AG08395 (cell line): ENCODE results near the gene ST6GALNAC6.

Experiments used
- DNase-seq: peaks from one replicate; pipeline ENCODE4 v3.0.0; 2012; ENCODE audit warnings: mixed read lengths, low spot score

ST6GALNAC6 gene

GRCh38 chr9:127934248-127934647 is 34.8 kb upstream of the ST6GALNAC6 start:
- DNase-seq: no peak

- DNase-seq: peak; percentile 57
Observed at GRCh38 chr9:127931092-127931881, 31.9 kb upstream of the ST6GALNAC6 start.

- peak; percentile 98 for DNase-seq
Observed at GRCh38 chr9:127930231-127931091, 31.1 kb upstream of the ST6GALNAC6 start, which contains the start of gene PIP5KL1. Gene PIP5KL1 (minus strand): TSS chr9:127930777. CDS start chr9:127930752, 25 bp downstream.

GRCh38 chr9:127929625-127929979 is 30.2 kb upstream of the ST6GALNAC6 start:
- DNase-seq: no peak

GRCh38 chr9:127928676-127929624 is 29.5 kb upstream of the ST6GALNAC6 start:
- no peak for DNase-seq

- no peak for DNase-seq
Observed at GRCh38 chr9:127927988-127928675, 28.7 kb upstream of the ST6GALNAC6 start.

GRCh38 chr9:127927201-127927987 is 28.0 kb upstream of the ST6GALNAC6 start:
- no peak for DNase-seq

GRCh38 chr9:127926906-127927200 is 27.4 kb upstream of the ST6GALNAC6 start:
- no peak for DNase-seq

- DNase-seq: no peak
Observed at GRCh38 chr9:127925959-127926905, 26.8 kb upstream of the ST6GALNAC6 start.

- DNase-seq: no peak
Observed at GRCh38 chr9:127924736-127925444, 25.5 kb upstream of the ST6GALNAC6 start.

GRCh38 chr9:127923771-127924170 is 24.4 kb upstream of the ST6GALNAC6 start:
- peak; percentile 94 for DNase-seq

- no peak for DNase-seq
Observed at GRCh38 chr9:127923046-127923445, 23.6 kb upstream of the ST6GALNAC6 start.

GRCh38 chr9:127921557-127922120 is 22.2 kb upstream of the ST6GALNAC6 start:
- peak; percentile 81 for DNase-seq

GRCh38 chr9:127920794-127921193 is 21.4 kb upstream of the ST6GALNAC6 start:
- no peak for DNase-seq

GRCh38 chr9:127919253-127919815 is 19.9 kb upstream of the ST6GALNAC6 start:
- peak; percentile 94 for DNase-seq

- DNase-seq: no peak
Observed at GRCh38 chr9:127918183-127919107, 19.0 kb upstream of the ST6GALNAC6 start.

GRCh38 chr9:127917603-127918002 is 18.2 kb upstream of the ST6GALNAC6 start:
- DNase-seq: no peak
